Mucosa of stomach (tissue), 1 donor: ENCODE results near the gene HIP1R.

Experiments
- H3K27me3 ChIP-seq: one replicate; pipeline ENCODE4 v1.7.0; 2013; ENCODE audit warnings: mild to moderate bottlenecking, low read length; ENCODE audit not compliant: control insufficient read depth, insufficient read depth
- H3K36me3 ChIP-seq: one replicate; pipeline ENCODE4 v1.7.0; 2013; ENCODE audit warnings: low read length; ENCODE audit not compliant: control insufficient read depth, insufficient read depth
- H3K4me1 ChIP-seq: one replicate; pipeline ENCODE4 v1.7.0; 2013; ENCODE audit warnings: mild to moderate bottlenecking, low read length; ENCODE audit not compliant: control insufficient read depth, insufficient read depth
- H3K4me3 ChIP-seq: one replicate; pipeline ENCODE4 v1.7.0; 2013; ENCODE audit warnings: low read length
- H3K9ac ChIP-seq: one replicate; pipeline ENCODE4 v1.7.0; 2013; ENCODE audit warnings: mild to moderate bottlenecking, low read length, moderate library complexity
- H3K9me3 ChIP-seq: one replicate; pipeline ENCODE4 v1.7.0; 2013; ENCODE audit warnings: mild to moderate bottlenecking, low read length, moderate library complexity; ENCODE audit not compliant: control insufficient read depth
- donor health status: Pancreatic carcinoma.

Gene HIP1R

GRCh38 chr12:122852336-122853275 is 17.3 kb downstream of the HIP1R start:
- peaks cover 4% of the 10 kb centered on the region for H3K36me3 ChIP-seq
- H3K4me1 ChIP-seq = peaks cover 15% of the 10 kb centered on the region
- H3K9ac ChIP-seq = no peak overlapping the region
- H3K27me3 ChIP-seq = no peaks in the 10 kb centered on the region
- no peak overlapping the region for H3K4me3 ChIP-seq
- no peaks in the 10 kb centered on the region for H3K9me3 ChIP-seq

GRCh38 chr12:122853582-122854245 is 18.5 kb downstream of the HIP1R start:
- Histone ChIP-seq H3K4me1 (peaks cover 23% of the 10 kb centered on the region), H3K9ac (no peak overlapping the region), H3K4me3 (no peak overlapping the region), H3K9me3 (no peaks in the 10 kb centered on the region), H3K36me3 (peaks cover 4% of the 10 kb centered on the region), H3K27me3 (no peaks in the 10 kb centered on the region)

- Histone ChIP-seq H3K9me3 (no peaks in the 10 kb centered on the region), H3K36me3 (peaks cover 4% of the 10 kb centered on the region), H3K9ac (no peak overlapping the region), H3K4me3 (no peak overlapping the region), H3K4me1 (peaks cover 23% of the 10 kb centered on the region), H3K27me3 (no peaks in the 10 kb centered on the region)
These were observed 19.3 kb downstream of the HIP1R start for GRCh38 chr12:122854554-122854953.

GRCh38 chr12:122855071-122855829 is 20.0 kb downstream of the HIP1R start:
- Histone ChIP-seq H3K9ac (no peak overlapping the region), H3K4me3 (no peak overlapping the region), H3K27me3 (no peaks in the 10 kb centered on the region), H3K36me3 (peaks cover 4% of the 10 kb centered on the region), H3K9me3 (no peaks in the 10 kb centered on the region), H3K4me1 (peaks cover 23% of the 10 kb centered on the region)

- Histone ChIP-seq H3K9ac (no peak overlapping the region), H3K4me3 (no peak overlapping the region), H3K4me1 (peaks cover 28% of the 10 kb centered on the region), H3K27me3 (no peaks in the 10 kb centered on the region), H3K9me3 (no peaks in the 10 kb centered on the region), H3K36me3 (peaks cover 4% of the 10 kb centered on the region)
These were observed 20.9 kb downstream of the HIP1R start for GRCh38 chr12:122855928-122856831.

- Histone ChIP-seq H3K9me3 (no peaks in the 10 kb centered on the region), H3K36me3 (peaks cover 4% of the 10 kb centered on the region), H3K9ac (no peak overlapping the region), H3K4me1 (peaks cover 21% of the 10 kb centered on the region), H3K4me3 (no peak overlapping the region), H3K27me3 (no peaks in the 10 kb centered on the region)
These were observed 21.9 kb downstream of the HIP1R start for GRCh38 chr12:122856999-122857671.

GRCh38 chr12:122858171-122858570 is 22.9 kb downstream of the HIP1R start:
- H3K9me3 ChIP-seq = no peaks in the 10 kb centered on the region
- peaks cover 25% of the 10 kb centered on the region for H3K4me1 ChIP-seq
- H3K4me3 ChIP-seq = no peak overlapping the region

GRCh38 chr12:122858591-122859302 is 23.5 kb downstream of the HIP1R start:
- Histone ChIP-seq H3K9me3 (no peaks in the 10 kb centered on the region), H3K9ac (no peak overlapping the region), H3K4me1 (peaks cover 30% of the 10 kb centered on the region), H3K4me3 (no peak overlapping the region), H3K27me3 (no peaks in the 10 kb centered on the region), H3K36me3 (peaks cover 4% of the 10 kb centered on the region)

More at GRCh38 chr12:122858171-122858570, 22.9 kb downstream of the HIP1R start:
- Histone ChIP-seq H3K36me3 (peaks cover 4% of the 10 kb centered on the region), H3K27me3 (no peaks in the 10 kb centered on the region), H3K9ac (no peak overlapping the region)

- Histone ChIP-seq H3K36me3 (peaks cover 3% of the 10 kb centered on the region), H3K9ac (no peak overlapping the region), H3K27me3 (no peaks in the 10 kb centered on the region), H3K4me1 (peaks cover 30% of the 10 kb centered on the region), H3K9me3 (no peaks in the 10 kb centered on the region), H3K4me3 (no peak overlapping the region)
These were observed 24.2 kb downstream of the HIP1R start for GRCh38 chr12:122859303-122860039.
